Stomach (tissue), 9 donors: ENCODE measurements around the gene CRYGS. TPM values are rescaled to one million over a fixed set of nuclear protein-coding genes. Genes with fewer than 3 reads are reported as not detected.
A peak's percentile ranks its signal among the peaks of the same experiment; 100 is the strongest.
"Not testable (repeated sequence)": the region's sequence is repeated elsewhere in the genome, so short reads cannot be mapped to it uniquely, and the experiment has no call there.

Experiments used
- DNase-seq, 2 donors: peaks; one replicate each; pipeline versions ENCODE4 v3.0.0 to v3.0.0-alpha.2; 2013 to 2019
- H3K27ac ChIP-seq, 5 donors: fragments of 200-600 bp in 4 of 5; sonication (generic) in 4 of 5; one replicate each; pipeline ENCODE4 v1.5.1; 2013 to 2019; ENCODE audit warnings: mild to moderate bottlenecking in 1 of 5, moderate library complexity in 1 of 5
- H3K27me3 ChIP-seq, 3 donors: fragments of 200-600 bp; sonication (generic); one replicate each; pipeline ENCODE4 v1.5.1; 2017 to 2019; ENCODE audit warnings: mixed run types in 1 of 3
- H3K36me3 ChIP-seq, 4 donors: fragments of 200-600 bp; sonication (generic); 1 replicate in 3 of 4; 2 replicates in 1 of 4; pipeline ENCODE4 v1.5.1; 2016 to 2019
- H3K4me1 ChIP-seq, 4 donors: fragments of 200-600 bp; sonication (generic); one replicate each; pipeline ENCODE4 v1.5.1; 2016 to 2019
- H3K4me3 ChIP-seq, 4 donors: fragments of 200-600 bp; sonication (generic) in 3 of 4; one replicate each; pipeline ENCODE4 v1.5.1; 2016 to 2019; ENCODE audit warnings: mild to moderate bottlenecking in 1 of 4
- H3K9me3 ChIP-seq, 4 donors: fragments of 200-600 bp; sonication (generic); one replicate each; pipeline ENCODE4 v1.5.1; 2016 to 2019
- CTCF ChIP-seq, 7 experiments: fragments of 450-650 bp in 4 of 7; fragments of 200-600 bp in 3 of 7; sonication (generic) in 3 of 7; IDR thresholded peaks; one replicate each; pipeline ENCODE4 v1.5.1; 2016 to 2019; ENCODE audit warnings: antibody characterized with exemption in 7 of 7, control low read depth in 2 of 7, mild to moderate bottlenecking in 1 of 7
- EP300 ChIP-seq: sonication (generic); formaldehyde crosslinking; IDR thresholded peaks from one replicate; pipeline ENCODE4 v1.6.1; 2017; ENCODE audit warnings: antibody characterized with exemption
- POLR2A ChIP-seq, 4 donors: fragments of 450-650 bp; IDR thresholded peaks; one replicate each; pipeline ENCODE4 v1.6.1; 2016; ENCODE audit warnings: antibody characterized with exemption in 4 of 4, control low read depth in 2 of 4, mild to moderate bottlenecking in 1 of 4, moderate library complexity in 1 of 4
- POLR2AphosphoS5 ChIP-seq, 3 donors: sonication (generic); formaldehyde crosslinking; IDR thresholded peaks; one replicate each; pipeline ENCODE4 v1.6.1; 2016; ENCODE audit warnings: antibody characterized with exemption in 3 of 3
- WGBS, 5 donors: extraction: QIAGEN DNeasy Blood & Tissue Kit in 3 of 5; methylation state at CpG; one replicate each; pipeline versions ENCODE4 v1.1.5 to v1.1.7; 2013 to 2018; 5-methylcytosine and 5-hydroxymethylcytosine counted together
- intact Hi-C: fragments of 100-400 bp; cut with DNase I; formaldehyde crosslinking; loops from one replicate; pipeline ENCODE4 v1.15.1; 2023; ENCODE audit warnings: low total_unique reads
- polyA plus RNA-seq, 3 donors: library from polyadenylated mRNA; stranded (reverse); fragments of 200-250 nt; gene quantifications; one replicate each; pipeline ENCODE4 v1.2.3, GENCODE V29; 2013
- total RNA-seq, 5 donors: library from RNA; depleted of rRNA; stranded (reverse); fragments of >200 nt; gene quantifications; one replicate each; pipeline versions ENCODE4 v1.1.0 to v1.2.3, GENCODE V29; 2014 to 2016
- donor health status: healthy with polysubstance abuse.
- donor health status: Bipolar disorder and iron deficiency.
- donor health status: healthy.

CRYGS gene
- total and polyA plus RNA-seq, 8 donors, result 1.8 to 6.6 (median 4.7) TPM; not detected in 2

GRCh38 chr3:186589856-186590579, 45.8 kb upstream of the CRYGS start:
- intact Hi-C loops, result no loop called here
- H3K4me1 ChIP-seq, result peaks cover 0 to 11% (median 0%) of the 10 kb centered on the region in 4 donors
- H3K9me3 ChIP-seq, result no peaks in the 10 kb centered on the region
- 42 to 62% (median 55%) methylated on average over 5 of the region's 5 CpGs for WGBS, 5 donors
- H3K27me3 ChIP-seq, result no peaks in the 10 kb centered on the region
- peaks cover under 1 to 22% (median 13%) of the 10 kb centered on the region in 4 donors for H3K36me3 ChIP-seq
- peak in 1 of 2 donors; percentile 16 for DNase-seq
- TF ChIP-seq CTCF (IDR thresholded peaks at IDR 0.05), result no peak
- TF ChIP-seq EP300, result no peak
- TF ChIP-seq POLR2AphosphoS5 (IDR thresholded peaks at IDR 0.05), result no peak
- no peak for TF ChIP-seq POLR2A (IDR thresholded peaks at IDR 0.05)
- no peak overlapping the region for H3K4me3 ChIP-seq
- H3K27ac ChIP-seq, result peak overlapping the region in 2 of 5 donors; percentile 9 to 52

- H3K4me3 ChIP-seq, result no peak overlapping the region
- H3K27ac ChIP-seq, result no peak overlapping the region
- no peak for TF ChIP-seq EP300
- TF ChIP-seq POLR2AphosphoS5 (IDR thresholded peaks at IDR 0.05), result no peak
- TF ChIP-seq CTCF (IDR thresholded peaks at IDR 0.05), result no peak
- TF ChIP-seq POLR2A (IDR thresholded peaks at IDR 0.05), result no peak
- H3K9me3 ChIP-seq, result no peaks in the 10 kb centered on the region
- intact Hi-C loops, result no loop called here
- H3K27me3 ChIP-seq, result no peaks in the 10 kb centered on the region
- no peak for DNase-seq
- 28 to 45% (median 33%) methylated on average over 3 of the region's 3 CpGs for WGBS, 5 donors
- H3K36me3 ChIP-seq, result peaks cover 5 to 31% (median 22%) of the 10 kb centered on the region in 4 donors
- peaks cover 0 to 11% (median 0%) of the 10 kb centered on the region in 4 donors for H3K4me1 ChIP-seq
Measured at GRCh38 chr3:186589121-186589520, 44.9 kb upstream of the CRYGS start.

GRCh38 chr3:186588632-186589031, 44.5 kb upstream of the CRYGS start:
- Histone ChIP-seq H3K27ac (no peak overlapping the region), H3K9me3 (no peaks in the 10 kb centered on the region), H3K27me3 (no peaks in the 10 kb centered on the region), H3K4me1 (peaks cover 0 to 11% (median 0%) of the 10 kb centered on the region in 4 donors), H3K36me3 (peaks cover 10 to 35% (median 27%) of the 10 kb centered on the region in 4 donors), H3K4me3 (no peak overlapping the region)
- TF ChIP-seq CTCF (IDR thresholded peaks at IDR 0.05) (no peak), EP300 (no peak), POLR2AphosphoS5 (IDR thresholded peaks at IDR 0.05) (no peak), POLR2A (IDR thresholded peaks at IDR 0.05) (no peak)
- DNase-seq, result no peak
- 34 to 68% (median 54%) methylated on average over 2 of the region's 2 CpGs for WGBS, 5 donors
- intact Hi-C loops, result no loop called here

GRCh38 chr3:186587183-186587582, 43.0 kb upstream of the CRYGS start:
- Histone ChIP-seq H3K4me1 (peaks cover 0 to 11% (median 0%) of the 10 kb centered on the region in 4 donors), H3K36me3 (peaks cover 23 to 50% (median 42%) of the 10 kb centered on the region in 4 donors), H3K9me3 (no peaks in the 10 kb centered on the region), H3K27ac (no peak overlapping the region), H3K4me3 (no peak overlapping the region), H3K27me3 (no peaks in the 10 kb centered on the region)
- no peak for DNase-seq
- TF ChIP-seq EP300, result no peak
- TF ChIP-seq POLR2A (IDR thresholded peaks at IDR 0.05), result no peak
- TF ChIP-seq POLR2AphosphoS5 (IDR thresholded peaks at IDR 0.05), result no peak
- TF ChIP-seq CTCF (IDR thresholded peaks at IDR 0.05), result no peak
- intact Hi-C loops, result no loop called here

GRCh38 chr3:186586245-186586644, 42.1 kb upstream of the CRYGS start:
- H3K9me3 ChIP-seq, DNase-seq, intact Hi-C loops, H3K27me3 ChIP-seq, H3K27ac ChIP-seq, H3K4me3 ChIP-seq: not testable (repeated sequence)
- peaks cover 32 to 59% (median 51%) of the 10 kb centered on the region in 4 donors for H3K36me3 ChIP-seq
- WGBS, 5 donors, result 81 to 97% (median 84%) methylated on average over 9 of the region's 9 CpGs
- peaks cover 0 to 11% (median 0%) of the 10 kb centered on the region in 4 donors for H3K4me1 ChIP-seq
